Measurements from ENCODE around the gene TMED5.
"Not testable (repeated sequence)": the region's sequence is repeated elsewhere in the genome, so short reads cannot be mapped to it uniquely, and the experiment has no call there.

GRCh38 chr1:93174638-93175037, 5.6 kb downstream of the TMED5 start:
- not testable (repeated sequence) for TF ChIP-seq EP300 (IDR thresholded peaks at IDR 0.05; ENCODE audit: borderline replicate concordance in 1 of 2, low read depth in 1 of 2, low read length in 1 of 2); CTCF (IDR thresholded peaks at IDR 0.05); GABPA (IDR thresholded peaks at IDR 0.05; ENCODE audit: low read depth); POLR2AphosphoS5 (IDR thresholded peaks at IDR 0.05; ENCODE audit: low read depth, low read length); TAF1 (IDR thresholded peaks at IDR 0.05; ENCODE audit: borderline replicate concordance, low read depth, low read length); JUND (IDR thresholded peaks at IDR 0.05); GATA2 (CRISPR knock-in tag; IDR thresholded peaks at IDR 0.05); TEAD4 (IDR thresholded peaks at IDR 0.05; ENCODE audit: borderline replicate concordance, insufficient read depth); ZBTB33 (IDR thresholded peaks at IDR 0.05; ENCODE audit: borderline replicate concordance, low read depth); RAD21 (IDR thresholded peaks at IDR 0.05; ENCODE audit: low read length); FOSL2 (IDR thresholded peaks at IDR 0.05; ENCODE audit: borderline replicate concordance, low read depth); USF2 (IDR thresholded peaks at IDR 0.05; ENCODE audit: borderline replicate concordance, low read depth, low read length)
